Hepatocyte (in vitro differentiated cells): ENCODE measurements around the gene RIMBP3C.
"Not testable (repeated sequence)": the region's sequence is repeated elsewhere in the genome, so short reads cannot be mapped to it uniquely, and the experiment has no call there.

Source experiments
- EZH2 ChIP-seq: fragments of 200-600 bp; sonication (generic); IDR thresholded peaks from 2 replicates; pipeline ENCODE4 v1.6.1; 2016; ENCODE audit warnings: antibody characterized with exemption, mild to moderate bottlenecking, borderline replicate concordance
- TF ChIP-seq, protein P1 (sequence below): fragments of 200-600 bp; sonication (generic); IDR thresholded peaks from 2 replicates; pipeline ENCODE4 v1.5.1; 2016; ENCODE audit warnings: antibody characterized with exemption, mild to moderate bottlenecking; ENCODE audit not compliant: poor library complexity

DNA sequence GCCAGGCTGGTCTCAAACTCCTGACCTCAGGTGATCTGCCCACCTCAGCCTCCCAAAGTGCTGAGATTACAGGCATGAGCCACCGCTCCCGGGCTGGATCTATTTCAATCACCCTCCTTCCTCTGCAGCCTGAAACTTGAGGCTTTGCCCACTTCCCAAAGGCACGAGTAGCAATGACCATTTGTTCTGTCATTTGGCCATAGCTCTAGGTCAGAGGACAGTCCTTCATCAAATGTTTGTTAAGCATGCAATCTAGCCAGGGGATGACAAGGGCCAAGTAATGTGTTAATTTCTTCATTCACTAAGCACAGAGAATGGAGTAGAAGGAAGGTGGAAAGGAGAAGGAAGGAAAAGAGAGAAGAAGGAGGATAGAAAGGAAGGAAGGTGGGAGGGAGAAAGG lies 9.4 kb upstream of the RIMBP3C start:
- TF ChIP-seq EZH2, result not testable (repeated sequence)
- TF ChIP-seq, protein P1, sequence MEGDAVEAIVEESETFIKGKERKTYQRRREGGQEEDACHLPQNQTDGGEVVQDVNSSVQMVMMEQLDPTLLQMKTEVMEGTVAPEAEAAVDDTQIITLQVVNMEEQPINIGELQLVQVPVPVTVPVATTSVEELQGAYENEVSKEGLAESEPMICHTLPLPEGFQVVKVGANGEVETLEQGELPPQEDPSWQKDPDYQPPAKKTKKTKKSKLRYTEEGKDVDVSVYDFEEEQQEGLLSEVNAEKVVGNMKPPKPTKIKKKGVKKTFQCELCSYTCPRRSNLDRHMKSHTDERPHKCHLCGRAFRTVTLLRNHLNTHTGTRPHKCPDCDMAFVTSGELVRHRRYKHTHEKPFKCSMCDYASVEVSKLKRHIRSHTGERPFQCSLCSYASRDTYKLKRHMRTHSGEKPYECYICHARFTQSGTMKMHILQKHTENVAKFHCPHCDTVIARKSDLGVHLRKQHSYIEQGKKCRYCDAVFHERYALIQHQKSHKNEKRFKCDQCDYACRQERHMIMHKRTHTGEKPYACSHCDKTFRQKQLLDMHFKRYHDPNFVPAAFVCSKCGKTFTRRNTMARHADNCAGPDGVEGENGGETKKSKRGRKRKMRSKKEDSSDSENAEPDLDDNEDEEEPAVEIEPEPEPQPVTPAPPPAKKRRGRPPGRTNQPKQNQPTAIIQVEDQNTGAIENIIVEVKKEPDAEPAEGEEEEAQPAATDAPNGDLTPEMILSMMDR, result not testable (repeated sequence)
